Fibroblast of peridontal ligament (primary cell): ENCODE data around the gene GDI1.

Experiments used
- DNase-seq: peaks from one replicate; pipeline ENCODE4 v3.0.0-alpha.2; 2010; ENCODE audit errors: extremely low read depth

Gene GDI1

GRCh38 chrX:154437971-154438893, 1.3 kb downstream of the GDI1 start:
- DNase-seq, result no peak

GRCh38 chrX:154439841-154440240, 2.9 kb downstream of the GDI1 start:
- no peak for DNase-seq

GRCh38 chrX:154440623-154441357, 3.8 kb downstream of the GDI1 start:
- DNase-seq, result no peak

GRCh38 chrX:154441564-154441963, 4.6 kb downstream of the GDI1 start:
- DNase-seq, result no peak

- no peak for DNase-seq
Measured at GRCh38 chrX:154441984-154442707, 5.2 kb downstream of the GDI1 start.

- no peak for DNase-seq
Measured at GRCh38 chrX:154443479-154443910, 6.5 kb downstream of the GDI1 start.

- DNase-seq, result peak; percentile 35
Measured at GRCh38 chrX:154443992-154444754, 7.2 kb downstream of the GDI1 start, which contains the start of gene FAM50A. TSS of gene FAM50A (plus strand) at chrX:154444141. CDS start at chrX:154444236, 95 bp downstream.

GRCh38 chrX:154444755-154445246, 7.8 kb downstream of the GDI1 start:
- DNase-seq, result no peak

GRCh38 chrX:154445776-154446175, 8.8 kb downstream of the GDI1 start:
- no peak for DNase-seq

GRCh38 chrX:154446430-154446829, 9.5 kb downstream of the GDI1 start:
- no peak for DNase-seq

- DNase-seq, result no peak
Measured at GRCh38 chrX:154448484-154448883, 11.5 kb downstream of the GDI1 start.

- no peak for DNase-seq
Measured at GRCh38 chrX:154449618-154450017, 12.7 kb downstream of the GDI1 start.

GRCh38 chrX:154450312-154450711, 13.4 kb downstream of the GDI1 start:
- DNase-seq, result no peak

GRCh38 chrX:154452823-154453222, 15.9 kb downstream of the GDI1 start:
- no peak for DNase-seq

GRCh38 chrX:154457491-154458115, 20.6 kb downstream of the GDI1 start:
- no peak for DNase-seq

GRCh38 chrX:154458116-154458953, 21.4 kb downstream of the GDI1 start, which contains the start of gene PLXNA3:
TSS of gene PLXNA3 (plus strand) at chrX:154458281. CDS start at chrX:154460184, 1,903 bp downstream.
- DNase-seq, result no peak

GRCh38 chrX:154458954-154459778, 22.2 kb downstream of the GDI1 start:
- DNase-seq, result no peak

- DNase-seq, result no peak
Measured at GRCh38 chrX:154459832-154460231, 22.9 kb downstream of the GDI1 start.

GRCh38 chrX:154460326-154460725, 23.4 kb downstream of the GDI1 start:
- DNase-seq, result no peak
